Kidney tubule cell (primary cell): Measurements from ENCODE around the gene MSH5.

Source experiments
- DNase-seq: peaks from one replicate; pipeline ENCODE4 v3.0.0-alpha.2; 2018; ENCODE audit warnings: low spot score

MSH5 gene

GRCh38 chr6:31760790-31761189, 21.0 kb downstream of the MSH5 start:
- no peak for DNase-seq

DNA sequence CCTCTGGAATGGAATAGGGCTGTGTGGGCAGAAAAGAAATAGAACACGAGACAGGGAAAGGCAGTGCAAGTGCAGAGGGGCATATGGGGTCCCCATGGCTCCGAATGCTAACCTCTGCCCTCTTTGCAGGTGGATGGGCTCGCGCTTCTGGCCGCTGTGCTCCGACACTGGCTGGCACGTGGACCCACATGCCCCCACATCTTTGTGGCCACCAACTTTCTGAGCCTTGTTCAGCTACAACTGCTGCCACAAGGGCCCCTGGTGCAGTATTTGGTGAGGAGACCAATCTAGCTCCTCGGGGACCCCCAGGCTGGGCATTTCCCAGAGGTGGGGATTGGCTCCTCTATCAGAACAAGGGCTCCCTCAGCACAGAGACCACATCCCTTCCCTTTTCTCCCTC, 21.5 kb downstream of the MSH5 start:
- DNase-seq = no peak

DNA sequence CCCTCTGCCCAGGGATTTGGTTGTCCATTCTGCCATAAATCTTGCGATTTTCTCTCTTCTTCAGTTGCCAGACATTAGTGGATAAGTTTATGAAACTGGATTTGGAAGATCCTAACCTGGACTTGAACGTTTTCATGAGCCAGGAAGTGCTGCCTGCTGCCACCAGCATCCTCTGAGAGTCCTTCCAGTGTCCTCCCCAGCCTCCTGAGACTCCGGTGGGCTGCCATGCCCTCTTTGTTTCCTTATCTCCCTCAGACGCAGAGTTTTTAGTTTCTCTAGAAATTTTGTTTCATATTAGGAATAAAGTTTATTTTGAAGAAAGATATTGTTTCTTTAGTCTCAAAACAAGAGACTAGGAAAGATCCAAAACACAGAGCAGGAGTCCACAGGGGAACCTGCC, 22.6 kb downstream of the MSH5 start, which contains the start of gene SAPCD1:
SAPCD1 (plus strand) TSS at position 301 of the 400 bp plus-strand sequence. CDS start 399 bp downstream, outside the sequence.
- DNase-seq = no peak

DNA sequence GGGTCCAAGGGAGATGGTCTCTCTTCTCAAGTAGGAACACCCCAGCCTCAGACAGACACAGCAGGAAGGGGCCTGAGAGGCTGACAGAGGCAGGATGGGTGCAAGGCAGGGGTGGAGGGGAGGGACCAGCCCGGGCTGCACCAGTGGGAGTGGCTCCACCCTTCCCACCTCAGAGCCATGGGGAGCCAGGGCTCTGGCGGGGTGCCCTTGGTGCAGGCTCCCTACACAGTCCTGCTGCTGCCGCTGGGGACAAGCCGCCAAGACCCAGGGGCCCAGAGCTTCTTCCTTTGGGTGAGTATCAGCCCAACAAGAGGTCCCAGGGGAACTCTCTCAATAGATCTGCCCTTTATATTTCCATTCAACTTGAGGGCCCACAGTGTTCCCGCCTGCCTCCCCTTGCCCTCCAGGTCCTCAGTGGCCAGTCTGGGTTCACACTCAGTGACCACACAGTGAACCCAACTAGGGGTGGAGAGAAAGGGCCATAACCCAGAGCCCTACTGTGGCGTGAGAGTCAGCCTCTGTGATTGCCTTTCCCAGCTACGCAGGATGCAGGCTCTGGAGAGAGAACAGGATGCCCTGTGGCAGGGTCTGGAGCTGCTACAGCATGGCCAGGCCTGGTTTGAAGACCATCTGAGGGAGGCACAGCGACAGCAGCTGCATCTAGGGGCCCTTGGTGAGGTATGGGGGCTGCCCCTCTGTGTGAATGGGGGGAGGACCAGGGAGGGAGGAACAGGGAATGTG, 23.2 kb downstream of the MSH5 start:
- DNase-seq = no peak

GRCh38 chr6:31763619-31763940, 23.8 kb downstream of the MSH5 start:
- peak; percentile 59 for DNase-seq

GRCh38 chr6:31764198-31764597, 24.4 kb downstream of the MSH5 start:
- no peak for DNase-seq

DNA sequence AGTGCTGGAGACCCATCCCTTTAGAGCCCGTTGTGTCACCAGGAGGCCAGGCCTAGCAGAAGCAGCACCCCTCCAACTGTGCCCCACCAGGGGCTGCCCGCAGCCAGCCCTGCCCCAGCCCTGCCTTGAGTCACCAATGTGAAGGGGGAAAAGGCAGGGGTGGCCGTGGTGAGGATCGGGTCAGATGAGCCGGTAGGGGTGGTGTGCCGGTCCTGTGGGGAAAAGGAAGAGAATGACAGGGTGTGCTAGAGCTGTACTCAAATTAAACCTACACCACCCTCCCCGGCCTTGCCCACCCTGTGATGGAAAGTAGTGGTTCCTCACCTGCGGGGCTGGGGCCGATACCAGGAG, 25.7 kb downstream of the MSH5 start:
- DNase-seq = no peak

GRCh38 chr6:31765910-31766794, 26.3 kb downstream of the MSH5 start:
- DNase-seq = no peak

DNA sequence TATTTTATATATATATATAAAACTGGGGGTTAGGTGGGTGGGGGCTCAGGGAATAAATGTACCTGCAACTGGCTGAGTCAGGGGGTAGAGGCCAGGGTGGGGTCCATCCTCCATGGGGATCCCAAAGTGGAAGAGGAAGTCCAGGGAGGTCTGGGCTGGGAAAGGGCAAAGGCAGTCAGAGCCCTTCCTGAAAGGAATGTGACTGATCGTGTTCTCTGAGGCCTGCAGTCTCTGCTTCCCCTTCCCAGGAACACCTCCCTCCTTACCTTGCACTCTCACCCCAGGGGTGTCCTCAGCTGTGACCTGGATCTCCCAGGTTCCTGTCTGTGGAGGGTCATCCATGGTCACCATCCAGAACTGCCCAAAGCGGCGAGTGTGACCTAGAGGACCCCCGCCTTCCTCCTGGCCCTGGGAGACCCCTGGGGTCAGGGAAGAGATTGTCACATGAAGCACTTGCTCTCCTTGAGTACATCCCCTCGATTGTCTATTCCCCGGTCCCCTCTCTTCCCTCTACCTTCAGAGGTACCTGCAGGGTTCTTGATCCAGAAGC, 27.4 kb downstream of the MSH5 start:
- DNase-seq = peak; percentile 43

- DNase-seq = no peak
These were observed 28.8 kb downstream of the MSH5 start for GRCh38 chr6:31768363-31769257.

DNA sequence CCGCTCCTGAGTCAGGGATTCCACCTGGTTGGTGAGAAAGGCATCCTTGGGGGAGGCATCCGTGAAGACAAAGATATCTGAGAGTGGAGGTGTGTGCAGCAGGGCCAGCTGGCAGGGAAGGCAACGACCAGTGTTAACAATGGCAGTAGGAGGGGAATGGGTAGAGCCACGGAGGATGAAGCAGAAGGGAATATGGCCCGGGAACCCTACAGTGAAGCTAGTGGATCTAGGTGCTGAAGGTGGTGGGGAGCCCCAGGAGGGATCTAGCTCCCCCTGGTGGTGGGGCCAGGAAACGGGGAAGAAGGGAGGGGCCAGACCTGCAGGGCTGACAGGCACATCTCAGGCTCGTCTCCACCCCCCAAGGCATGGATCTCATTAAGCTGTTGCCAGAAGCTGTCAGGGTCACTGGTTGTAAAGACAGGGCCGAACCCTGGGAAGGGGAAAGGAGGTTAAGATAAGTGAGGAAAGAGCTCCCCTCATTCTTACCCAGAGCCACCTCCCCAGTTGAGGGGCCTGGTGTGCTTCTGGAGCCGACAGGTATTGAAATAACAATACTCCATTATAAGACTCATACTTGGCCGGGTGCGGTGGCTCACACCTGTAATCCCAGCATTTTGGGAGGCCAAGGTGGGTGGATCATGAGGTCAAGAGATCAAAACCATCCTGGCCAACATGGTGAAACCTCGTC, 30.0 kb downstream of the MSH5 start:
- peak; percentile 74 for DNase-seq

- no peak for DNase-seq
These were observed 31.1 kb downstream of the MSH5 start for GRCh38 chr6:31770860-31771259.

GRCh38 chr6:31771992-31772358, 32.2 kb downstream of the MSH5 start:
- no peak for DNase-seq

- DNase-seq = peak; percentile 35
These were observed 35.4 kb downstream of the MSH5 start for GRCh38 chr6:31775184-31775583.

DNA sequence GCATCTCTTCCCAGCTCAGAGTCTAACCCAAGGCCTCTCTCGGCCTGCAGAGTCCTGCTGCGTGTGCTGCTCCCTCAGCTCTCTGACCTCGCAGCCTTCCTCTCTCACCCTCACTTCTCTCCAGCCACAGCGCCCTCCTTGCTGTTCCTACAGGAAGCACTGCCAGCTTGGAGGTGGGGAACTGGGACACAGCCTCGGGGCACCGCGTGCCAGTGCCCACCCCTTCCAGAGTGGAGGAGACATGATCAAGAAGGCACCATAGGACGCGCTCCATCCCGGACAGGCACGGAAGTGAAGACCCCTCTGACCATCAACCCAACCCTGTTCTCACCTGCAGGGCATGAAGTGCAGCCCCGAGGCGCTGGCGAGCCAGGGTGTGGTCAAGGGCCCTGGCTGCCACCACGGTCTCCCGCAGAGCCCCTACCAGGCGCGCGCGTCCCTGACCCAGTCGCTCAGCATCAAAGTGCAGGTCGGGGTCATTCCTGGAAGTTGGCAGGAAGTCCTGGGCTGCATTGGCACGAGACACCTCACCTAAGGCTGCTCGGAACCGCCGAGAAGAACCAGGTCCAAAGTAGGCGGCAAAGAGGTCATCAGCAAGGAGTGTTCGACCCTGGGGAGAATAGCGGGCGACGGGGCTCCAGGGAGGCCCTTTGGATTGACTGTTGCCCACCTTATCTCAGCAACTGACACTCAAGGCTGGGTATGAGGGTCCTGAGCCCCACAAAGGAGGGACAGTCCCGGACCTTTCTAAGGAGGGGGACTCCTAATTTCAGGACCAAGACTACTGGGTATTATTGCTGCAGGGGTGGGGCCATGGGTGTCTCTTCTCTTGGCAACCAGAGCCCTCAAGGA, 36.1 kb downstream of the MSH5 start:
- DNase-seq = no peak

- no peak for DNase-seq
These were observed 36.7 kb downstream of the MSH5 start for GRCh38 chr6:31776485-31776988.

DNA sequence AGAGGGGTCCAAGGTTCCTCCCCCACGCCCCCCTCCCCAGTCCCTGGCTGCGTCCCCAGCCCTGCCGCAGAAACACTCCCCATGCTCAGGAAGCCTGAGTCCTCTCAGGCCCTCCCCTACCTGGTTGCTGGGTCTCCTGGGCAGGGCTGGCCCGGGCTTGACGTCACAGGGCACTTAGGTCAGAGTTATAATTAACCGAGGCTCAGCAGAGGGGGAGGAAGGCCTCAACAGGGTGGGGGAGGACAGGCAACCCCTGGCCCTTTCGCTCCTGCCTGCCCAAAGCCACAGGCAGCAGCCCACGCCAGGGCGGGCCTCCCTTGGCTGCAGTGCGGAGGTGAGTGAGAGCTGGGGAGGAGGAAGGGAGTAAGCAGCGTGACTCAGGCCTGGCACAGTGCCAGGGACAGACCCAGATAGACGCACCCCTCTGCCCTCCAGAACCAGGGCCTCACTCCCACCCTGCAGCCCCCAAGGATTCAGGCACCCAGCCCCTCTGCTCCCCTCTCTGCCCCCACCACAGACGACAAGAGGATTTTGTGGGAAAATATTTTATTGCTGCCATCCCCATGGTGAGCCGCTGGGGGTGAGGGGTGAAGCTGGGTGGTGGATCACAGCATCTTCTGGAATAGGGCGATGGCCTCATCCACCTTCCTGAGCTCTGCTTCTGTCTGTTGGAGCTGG, 37.3 kb downstream of the MSH5 start, which contains the start of gene VWA7:
VWA7 (minus strand) TSS at position 340 of the 678 bp plus-strand sequence. CDS start 549 bp downstream, outside the sequence.
- DNase-seq = peak; percentile 98

DNA sequence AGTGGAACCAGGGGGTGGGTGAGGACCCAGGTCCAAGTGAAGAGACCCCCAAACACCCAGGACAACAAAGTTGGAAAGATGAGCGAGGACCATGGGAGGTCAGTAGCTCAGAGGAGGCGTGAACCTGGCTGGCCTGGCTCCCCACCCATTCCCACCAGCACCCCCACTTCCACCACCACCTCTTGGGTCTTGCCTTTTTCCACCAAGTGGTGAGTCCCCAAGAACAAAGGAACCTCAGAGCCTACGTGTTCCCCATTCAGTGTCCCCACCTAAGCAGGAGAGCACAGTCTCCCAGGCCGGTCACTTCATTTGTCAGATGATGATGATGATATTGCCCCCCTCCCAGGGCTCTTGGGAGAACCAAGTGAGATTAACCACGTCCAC, 37.9 kb downstream of the MSH5 start:
- DNase-seq = no peak

DNA sequence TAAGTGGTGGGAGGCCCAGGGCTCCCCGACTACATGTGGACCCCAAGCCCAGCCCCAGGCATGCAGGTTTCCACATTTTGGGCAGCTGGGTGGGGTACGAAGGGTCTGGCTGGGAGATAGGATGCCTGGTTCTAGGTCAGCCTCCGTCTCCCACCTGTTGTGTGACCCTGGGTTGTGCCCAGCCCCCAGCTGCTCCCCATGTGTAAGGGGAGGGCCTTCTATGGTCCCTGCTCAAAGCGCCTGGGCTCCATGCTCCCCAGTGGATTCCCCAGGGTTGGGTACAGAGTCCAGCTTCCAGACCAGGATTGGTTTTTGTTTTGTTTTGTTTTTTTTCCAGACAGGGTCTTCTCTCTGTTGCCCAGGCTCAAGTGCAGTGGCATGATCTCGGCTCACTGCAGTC, 38.4 kb downstream of the MSH5 start:
- no peak for DNase-seq
